HepG2 (cell line): ENCODE data around the gene TAT. TPM values are rescaled to one million over a fixed set of nuclear protein-coding genes. Genes with fewer than 3 reads are reported as not detected.

Experiments
- AGO2 ChIP-seq: fragments of 200-400 bp; formaldehyde crosslinking; optimal IDR thresholded peaks from 2 replicates; pipeline ENCODE3; 2017; ENCODE audit warnings: mild to moderate bottlenecking, low read depth, low read length, moderate library complexity
- BCL6 ChIP-seq: IDR thresholded peaks from 2 replicates; pipeline ENCODE4 v1.6.1; 2016; ENCODE audit warnings: missing genetic modification reagents, missing compliant biosample characterization
- CAMTA2 ChIP-seq: sonication (generic); formaldehyde crosslinking; IDR thresholded peaks from 2 replicates; pipeline ENCODE4 v1.4.0; 2020; ENCODE audit warnings: mild to moderate bottlenecking, missing genetic modification reagents, borderline replicate concordance
- ESRRA ChIP-seq: sonication (generic); formaldehyde crosslinking; IDR thresholded peaks from 2 replicates; pipeline ENCODE4 v1.5.1; 2020; ENCODE audit warnings: mild to moderate bottlenecking, low read depth, missing genetic modification reagents
- KDM2A ChIP-seq: sonication (generic); formaldehyde crosslinking; IDR thresholded peaks from 2 replicates; pipeline ENCODE4 v1.4.0; 2020; ENCODE audit warnings: low read depth, missing genetic modification reagents, borderline replicate concordance
- MEF2D ChIP-seq: sonication (generic); formaldehyde crosslinking; IDR thresholded peaks from 2 replicates; pipeline ENCODE4 v1.5.1; 2020; ENCODE audit warnings: mild to moderate bottlenecking, missing genetic modification reagents
- NFKB2 ChIP-seq: sonication (generic); formaldehyde crosslinking; IDR thresholded peaks from 2 replicates; pipeline ENCODE4 v1.4.0; 2020; ENCODE audit warnings: missing genetic modification reagents, borderline replicate concordance
- PLRG1 ChIP-seq: fragments of 450-650 bp; conservative IDR thresholded peaks from 2 replicates; pipeline ENCODE4 v1.6.1; 2016
- RFX5 ChIP-seq: IDR thresholded peaks from 2 replicates; pipeline ENCODE4 v1.6.1; 2011; ENCODE audit warnings: low read depth, low read length, improper control_type of control experiment
- RFXANK ChIP-seq: IDR thresholded peaks from 2 replicates; pipeline ENCODE4 v1.6.1; 2016
- SRSF1 ChIP-seq: fragments of 200-400 bp; formaldehyde crosslinking; optimal IDR thresholded peaks from 2 replicates; pipeline ENCODE3; 2017; ENCODE audit warnings: mild to moderate bottlenecking, low read depth, low read length, moderate library complexity
- YY1 ChIP-seq: IDR thresholded peaks from 2 replicates; pipeline ENCODE4 v1.6.1; 2011; ENCODE audit warnings: low read length, low read depth, moderate library complexity, mild to moderate bottlenecking; ENCODE audit not compliant: insufficient read depth, insufficient replicate concordance
- ZNF451 ChIP-seq: sonication (generic); formaldehyde crosslinking; IDR thresholded peaks from 2 replicates; pipeline ENCODE4 v1.5.0; 2020; ENCODE audit warnings: mild to moderate bottlenecking, missing genetic modification reagents
- ZNF510 ChIP-seq: sonication (generic); formaldehyde crosslinking; IDR thresholded peaks from 2 replicates; pipeline ENCODE4 v1.4.0; 2020; ENCODE audit warnings: low read depth, mild to moderate bottlenecking, missing genetic modification reagents
- ZNF614 ChIP-seq: IDR thresholded peaks from 2 replicates; pipeline ENCODE4 v1.6.1; 2018; ENCODE audit warnings: missing biosample characterization, missing genetic modification reagents, inconsistent platforms, borderline replicate concordance
- polyA plus RNA-seq, 8 experiments: library from polyadenylated mRNA; depleted of rRNA in 3 of 8; stranded (reverse) in 7 of 8; unstranded in 1 of 8; fragments of >200 nt; fragmentation: Illumina TruSeq in 4 of 8; extraction: Trizol in 4 of 8; gene quantifications; 2 replicates each; pipeline versions ENCODE4 v1.2.1 to v1.2.3, GENCODE V29; 2011 to 2016; ENCODE audit warnings: low read depth in 4 of 8, missing spikeins in 1 of 8, mixed read lengths in 1 of 8; ENCODE audit not compliant: insufficient read depth in 1 of 8
- total RNA-seq, 5 experiments: library from RNA; depleted of rRNA; stranded (reverse); fragments of >200 nt; fragmentation: Illumina TruSeq; extraction: Trizol; gene quantifications; 2 replicates each; pipeline ENCODE4 v1.2.3, GENCODE V29; 2016; ENCODE audit warnings: low read depth in 1 of 5
- TF ChIP-seq, protein P1 (sequence below): IDR thresholded peaks from 2 replicates; pipeline ENCODE4 v1.6.1; 2016; ENCODE audit warnings: low read depth, control low read depth
- TF ChIP-seq, protein P2 (sequence below): sonication (generic); formaldehyde crosslinking; IDR thresholded peaks from 2 replicates; pipeline ENCODE4 v1.4.0; 2020; ENCODE audit warnings: mild to moderate bottlenecking, missing genetic modification reagents, borderline replicate concordance
- TF ChIP-seq, protein P3 (sequence below): IDR thresholded peaks from 2 replicates; pipeline ENCODE4 v1.6.1; 2016; ENCODE audit warnings: low read depth, borderline replicate concordance
- TF ChIP-seq, protein P4 (sequence below): sonication (generic); formaldehyde crosslinking; IDR thresholded peaks from 2 replicates; pipeline ENCODE4 v1.8.1; 2023; ENCODE audit warnings: mild to moderate bottlenecking, missing genetic modification reagents
- TF ChIP-seq, protein P5 (sequence below): sonication (generic); formaldehyde crosslinking; IDR thresholded peaks from 2 replicates; pipeline ENCODE4 v1.5.0; 2020; ENCODE audit warnings: missing genetic modification reagents
- TF ChIP-seq, protein P6 (sequence below): sonication (generic); formaldehyde crosslinking; IDR thresholded peaks from 2 replicates; pipeline ENCODE4 v1.4.0; 2020; ENCODE audit warnings: missing genetic modification reagents

TAT gene
- total and polyA plus RNA-seq, 2 of the 13 experiments (the other 11 are each of a cell fraction or from before 2014, with no cell fraction given): 1.6 to 5.8 TPM

DNA sequence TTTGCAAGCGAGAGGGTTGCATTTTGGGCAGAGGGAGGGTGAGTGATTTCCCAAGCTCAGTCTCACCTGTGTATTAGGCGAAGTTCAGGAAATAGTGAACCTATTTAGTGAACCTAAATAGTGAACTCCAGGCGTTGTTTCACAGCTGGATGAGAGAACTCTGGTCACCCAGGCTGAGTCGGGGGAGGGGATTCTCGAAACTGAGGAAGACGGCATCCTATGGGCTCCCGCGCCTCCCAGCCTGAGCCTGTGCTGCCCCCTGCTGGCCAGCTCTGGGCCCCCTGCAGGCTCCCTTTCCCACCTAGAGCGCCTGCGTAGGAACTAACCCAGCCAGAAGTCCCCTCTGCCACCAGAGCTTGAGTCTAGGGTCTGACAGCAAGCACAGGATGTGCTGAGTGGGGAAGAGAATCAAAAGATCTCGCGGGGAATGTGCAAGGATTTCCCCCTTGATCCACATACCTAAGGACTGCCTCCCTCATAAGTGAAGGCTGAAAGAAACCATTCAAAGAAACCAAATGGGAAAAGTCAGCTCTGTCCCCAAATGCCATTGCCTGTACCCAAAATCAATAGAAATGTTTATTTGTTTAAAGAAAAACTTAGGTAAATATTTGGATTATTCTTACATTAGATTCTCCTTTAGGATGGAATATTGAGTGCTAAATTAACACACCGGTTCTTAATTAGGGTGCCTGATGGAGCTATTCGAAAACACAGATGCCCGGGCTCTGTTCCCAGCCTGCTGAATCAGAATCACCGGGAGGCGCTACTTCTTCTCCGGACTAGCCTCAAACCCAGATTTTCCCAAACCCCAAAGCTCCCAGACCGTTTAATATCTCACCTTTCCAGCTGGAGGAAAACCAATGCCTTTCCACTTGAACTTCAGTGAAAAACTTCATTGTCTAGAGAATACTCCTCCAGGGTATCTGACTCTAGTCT, 34.3 kb upstream of the TAT start (continued):
- TF ChIP-seq, protein P1, sequence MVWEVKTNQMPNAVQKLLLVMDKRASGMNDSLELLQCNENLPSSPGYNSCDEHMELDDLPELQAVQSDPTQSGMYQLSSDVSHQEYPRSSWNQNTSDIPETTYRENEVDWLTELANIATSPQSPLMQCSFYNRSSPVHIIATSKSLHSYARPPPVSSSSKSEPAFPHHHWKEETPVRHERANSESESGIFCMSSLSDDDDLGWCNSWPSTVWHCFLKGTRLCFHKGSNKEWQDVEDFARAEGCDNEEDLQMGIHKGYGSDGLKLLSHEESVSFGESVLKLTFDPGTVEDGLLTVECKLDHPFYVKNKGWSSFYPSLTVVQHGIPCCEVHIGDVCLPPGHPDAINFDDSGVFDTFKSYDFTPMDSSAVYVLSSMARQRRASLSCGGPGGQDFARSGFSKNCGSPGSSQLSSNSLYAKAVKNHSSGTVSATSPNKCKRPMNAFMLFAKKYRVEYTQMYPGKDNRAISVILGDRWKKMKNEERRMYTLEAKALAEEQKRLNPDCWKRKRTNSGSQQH (CRISPR knock-in tag): no peak
- peak; percentile 94; the same call in 1 of the 2 replicates for TF ChIP-seq NFKB2
- TF ChIP-seq, protein P2, sequence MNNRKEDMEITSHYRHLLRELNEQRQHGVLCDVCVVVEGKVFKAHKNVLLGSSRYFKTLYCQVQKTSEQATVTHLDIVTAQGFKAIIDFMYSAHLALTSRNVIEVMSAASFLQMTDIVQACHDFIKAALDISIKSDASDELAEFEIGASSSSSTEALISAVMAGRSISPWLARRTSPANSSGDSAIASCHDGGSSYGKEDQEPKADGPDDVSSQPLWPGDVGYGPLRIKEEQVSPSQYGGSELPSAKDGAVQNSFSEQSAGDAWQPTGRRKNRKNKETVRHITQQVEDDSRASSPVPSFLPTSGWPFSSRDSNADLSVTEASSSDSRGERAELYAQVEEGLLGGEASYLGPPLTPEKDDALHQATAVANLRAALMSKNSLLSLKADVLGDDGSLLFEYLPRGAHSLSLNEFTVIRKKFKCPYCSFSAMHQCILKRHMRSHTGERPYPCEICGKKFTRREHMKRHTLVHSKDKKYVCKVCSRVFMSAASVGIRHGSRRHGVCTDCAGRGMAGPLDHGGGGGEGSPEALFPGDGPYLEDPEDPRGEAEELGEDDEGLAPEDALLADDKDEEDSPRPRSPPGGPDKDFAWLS: no peak
- TF ChIP-seq, protein P3, sequence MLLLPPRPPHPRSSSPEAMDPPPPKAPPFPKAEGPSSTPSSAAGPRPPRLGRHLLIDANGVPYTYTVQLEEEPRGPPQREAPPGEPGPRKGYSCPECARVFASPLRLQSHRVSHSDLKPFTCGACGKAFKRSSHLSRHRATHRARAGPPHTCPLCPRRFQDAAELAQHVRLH: peak; percentile 85; the same call in 1 of the 2 replicates
- TF ChIP-seq, protein P4, sequence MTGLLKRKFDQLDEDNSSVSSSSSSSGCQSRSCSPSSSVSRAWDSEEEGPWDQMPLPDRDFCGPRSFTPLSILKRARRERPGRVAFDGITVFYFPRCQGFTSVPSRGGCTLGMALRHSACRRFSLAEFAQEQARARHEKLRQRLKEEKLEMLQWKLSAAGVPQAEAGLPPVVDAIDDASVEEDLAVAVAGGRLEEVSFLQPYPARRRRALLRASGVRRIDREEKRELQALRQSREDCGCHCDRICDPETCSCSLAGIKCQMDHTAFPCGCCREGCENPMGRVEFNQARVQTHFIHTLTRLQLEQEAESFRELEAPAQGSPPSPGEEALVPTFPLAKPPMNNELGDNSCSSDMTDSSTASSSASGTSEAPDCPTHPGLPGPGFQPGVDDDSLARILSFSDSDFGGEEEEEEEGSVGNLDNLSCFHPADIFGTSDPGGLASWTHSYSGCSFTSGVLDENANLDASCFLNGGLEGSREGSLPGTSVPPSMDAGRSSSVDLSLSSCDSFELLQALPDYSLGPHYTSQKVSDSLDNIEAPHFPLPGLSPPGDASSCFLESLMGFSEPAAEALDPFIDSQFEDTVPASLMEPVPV (CRISPR knock-in tag): no peak
- TF ChIP-seq ZNF510 (CRISPR knock-in tag): no peak
- TF ChIP-seq CAMTA2 (CRISPR knock-in tag): no peak
- TF ChIP-seq ESRRA (CRISPR knock-in tag): no peak
- TF ChIP-seq, protein P5, sequence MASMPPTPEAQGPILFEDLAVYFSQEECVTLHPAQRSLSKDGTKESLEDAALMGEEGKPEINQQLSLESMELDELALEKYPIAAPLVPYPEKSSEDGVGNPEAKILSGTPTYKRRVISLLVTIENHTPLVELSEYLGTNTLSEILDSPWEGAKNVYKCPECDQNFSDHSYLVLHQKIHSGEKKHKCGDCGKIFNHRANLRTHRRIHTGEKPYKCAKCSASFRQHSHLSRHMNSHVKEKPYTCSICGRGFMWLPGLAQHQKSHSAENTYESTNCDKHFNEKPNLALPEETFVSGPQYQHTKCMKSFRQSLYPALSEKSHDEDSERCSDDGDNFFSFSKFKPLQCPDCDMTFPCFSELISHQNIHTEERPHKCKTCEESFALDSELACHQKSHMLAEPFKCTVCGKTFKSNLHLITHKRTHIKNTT (CRISPR knock-in tag): no peak
- TF ChIP-seq YY1: peak; percentile 79
- TF ChIP-seq PLRG1: no peak
- TF ChIP-seq KDM2A (CRISPR knock-in tag): peak; percentile 71; the same call in 1 of the 2 replicates
- TF ChIP-seq AGO2: no peak
- TF ChIP-seq RFX5: no peak
- no peak; the same call in 1 of the 2 replicates for TF ChIP-seq BCL6
- TF ChIP-seq ZNF451 (CRISPR knock-in tag): no peak
- no peak for TF ChIP-seq ZNF614 (CRISPR knock-in tag)
- 0 out of 2 replicates have a peak, but pooled peaks have one; percentile 37 for TF ChIP-seq MEF2D
- no peak for TF ChIP-seq RFXANK
- TF ChIP-seq, protein P6, sequence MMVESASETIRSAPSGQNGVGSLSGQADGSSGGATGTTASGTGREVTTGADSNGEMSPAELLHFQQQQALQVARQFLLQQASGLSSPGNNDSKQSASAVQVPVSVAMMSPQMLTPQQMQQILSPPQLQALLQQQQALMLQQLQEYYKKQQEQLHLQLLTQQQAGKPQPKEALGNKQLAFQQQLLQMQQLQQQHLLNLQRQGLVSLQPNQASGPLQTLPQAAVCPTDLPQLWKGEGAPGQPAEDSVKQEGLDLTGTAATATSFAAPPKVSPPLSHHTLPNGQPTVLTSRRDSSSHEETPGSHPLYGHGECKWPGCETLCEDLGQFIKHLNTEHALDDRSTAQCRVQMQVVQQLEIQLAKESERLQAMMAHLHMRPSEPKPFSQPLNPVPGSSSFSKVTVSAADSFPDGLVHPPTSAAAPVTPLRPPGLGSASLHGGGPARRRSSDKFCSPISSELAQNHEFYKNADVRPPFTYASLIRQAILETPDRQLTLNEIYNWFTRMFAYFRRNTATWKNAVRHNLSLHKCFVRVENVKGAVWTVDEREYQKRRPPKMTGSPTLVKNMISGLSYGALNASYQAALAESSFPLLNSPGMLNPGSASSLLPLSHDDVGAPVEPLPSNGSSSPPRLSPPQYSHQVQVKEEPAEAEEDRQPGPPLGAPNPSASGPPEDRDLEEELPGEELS (CRISPR knock-in tag): peak; percentile 60
- TF ChIP-seq SRSF1: no peak
